Measurements from ENCODE around the gene MPG. TPM values are rescaled to one million over a fixed set of nuclear protein-coding genes. Genes with fewer than 3 reads are reported as not detected.

The MPG gene
- polyA plus RNA-seq, 1 donor from 2014 or later = 70.9 TPM

GRCh38 chr16:42069-42457 is 36.0 kb upstream of the MPG start:
- Histone ChIP-seq H3K9ac (ENCODE audit: low read length) (no peak overlapping the region), H3K27me3 (ENCODE audit: insufficient read depth, low read depth, low read length) (no peaks in the 10 kb centered on the region), H2AFZ (ENCODE audit: low read depth, low read length) (no peak overlapping the region), H3K36me3 (ENCODE audit: insufficient read depth, low read length) (no peaks in the 10 kb centered on the region), H3K9me2 (ENCODE audit: insufficient read depth, low read length) (no peaks in the 10 kb centered on the region), H3F3A (ENCODE audit: insufficient read depth, low read length, poor library complexity, severe bottlenecking) (no peaks in the 10 kb centered on the region), H4K20me1 (ENCODE audit: insufficient read depth) (no peaks in the 10 kb centered on the region), H3K4me3 (ENCODE audit: low read length) (no peak overlapping the region), H3K4me2 (ENCODE audit: low read length) (no peak overlapping the region), H3K27ac (ENCODE audit: low read length) (no peak overlapping the region), H3K79me2 (replicated peaks; ENCODE audit: insufficient read depth, low read length) (no peaks in the 10 kb centered on the region), H3K9me3 (ENCODE audit: low read length) (no peaks in the 10 kb centered on the region)
- TF ChIP-seq MXI1 (conservative IDR thresholded peaks at IDR 0.05; ENCODE audit: poor library complexity, severe bottlenecking) (no peak), EZH2 (IDR thresholded peaks at IDR 0.05; ENCODE audit: borderline replicate concordance, insufficient read depth, low read length, poor library complexity, severe bottlenecking) (no peak), TAF1 (IDR thresholded peaks at IDR 0.05; ENCODE audit: low read depth) (no peak), REST (IDR thresholded peaks at IDR 0.05; ENCODE audit: borderline replicate concordance) (no peak), RAD21 (conservative IDR thresholded peaks at IDR 0.05) (no peak), CTCF (IDR thresholded peaks at IDR 0.05; ENCODE audit: poor library complexity, severe bottlenecking) (no peak)

DNA sequence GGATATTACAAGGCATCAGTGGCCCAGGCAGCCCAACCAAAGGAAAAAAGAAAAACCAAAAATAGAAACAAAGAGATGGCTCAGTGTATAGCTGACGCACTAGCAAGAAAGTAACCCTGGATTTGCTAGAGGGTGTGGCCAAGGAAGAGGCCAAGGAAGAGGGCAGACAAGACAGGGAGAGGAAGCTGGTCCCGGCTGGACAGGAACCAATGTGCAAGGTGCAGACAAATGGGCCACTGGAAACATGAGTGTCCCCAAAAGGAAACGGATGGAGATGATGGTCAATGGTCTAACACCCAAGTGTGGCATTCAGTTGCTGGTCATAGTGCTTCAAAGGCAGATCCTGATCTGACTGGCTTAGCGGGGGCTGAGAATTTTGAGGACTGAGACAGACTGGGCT is 35.3 kb upstream of the MPG start:
- Histone ChIP-seq H3F3A (ENCODE audit: insufficient read depth, low read length, poor library complexity, severe bottlenecking) (no peaks in the 10 kb centered on the region), H3K9me3 (ENCODE audit: low read length) (no peaks in the 10 kb centered on the region), H3K9ac (ENCODE audit: low read length) (no peak overlapping the region), H3K27me3 (ENCODE audit: insufficient read depth, low read depth, low read length) (no peaks in the 10 kb centered on the region), H3K4me2 (ENCODE audit: low read length) (no peak overlapping the region), H2AFZ (ENCODE audit: low read depth, low read length) (no peak overlapping the region), H4K20me1 (ENCODE audit: insufficient read depth) (no peaks in the 10 kb centered on the region), H3K9me2 (ENCODE audit: insufficient read depth, low read length) (no peaks in the 10 kb centered on the region), H3K4me3 (ENCODE audit: low read length) (no peak overlapping the region), H3K27ac (ENCODE audit: low read length) (no peak overlapping the region), H3K79me2 (replicated peaks; ENCODE audit: insufficient read depth, low read length) (no peaks in the 10 kb centered on the region), H3K36me3 (ENCODE audit: insufficient read depth, low read length) (no peaks in the 10 kb centered on the region)
- no peak for TF ChIP-seq SMC3 (conservative IDR thresholded peaks at IDR 0.05; ENCODE audit: poor library complexity)
- no peak for TF ChIP-seq REST (IDR thresholded peaks at IDR 0.05; ENCODE audit: borderline replicate concordance)
- no peak for TF ChIP-seq CTCF (IDR thresholded peaks at IDR 0.05; ENCODE audit: poor library complexity, severe bottlenecking)
- no peak for TF ChIP-seq POLR2AphosphoS5 (IDR thresholded peaks at IDR 0.05)
- TF ChIP-seq RAD21 (conservative IDR thresholded peaks at IDR 0.05) = no peak
- no peak for TF ChIP-seq EZH2 (IDR thresholded peaks at IDR 0.05; ENCODE audit: borderline replicate concordance, insufficient read depth, low read length, poor library complexity, severe bottlenecking)
- TF ChIP-seq MXI1 (conservative IDR thresholded peaks at IDR 0.05; ENCODE audit: poor library complexity, severe bottlenecking) = no peak
- no peak for TF ChIP-seq TAF1 (IDR thresholded peaks at IDR 0.05; ENCODE audit: low read depth)
- no peak for TF ChIP-seq EP300 (conservative IDR thresholded peaks at IDR 0.05; ENCODE audit: poor library complexity, severe bottlenecking)

All from neural cell (in vitro differentiated cells).